H9 (cell line): Measurements from ENCODE around the gene HDLBP. TPM values are rescaled to one million over a fixed set of nuclear protein-coding genes. Genes with fewer than 3 reads are reported as not detected.

ENCODE experiments used
- DNase-seq: peaks from one replicate; pipeline ENCODE4 v3.0.0-alpha.2; 2017
- H2AFZ ChIP-seq: one replicate; pipeline ENCODE4 v1.6.1; 2013; ENCODE audit warnings: mild to moderate bottlenecking, low read length, control low read depth, moderate library complexity
- H2AK5ac ChIP-seq: 2 replicates; pipeline ENCODE4 v1.6.1; 2013; ENCODE audit warnings: low read length, control low read depth, mixed read lengths; ENCODE audit not compliant: insufficient read length
- H2BK120ac ChIP-seq: one replicate; pipeline ENCODE4 v1.6.1; 2013; ENCODE audit warnings: low read depth, mild to moderate bottlenecking, low read length, control low read depth, inconsistent platforms; ENCODE audit not compliant: poor library complexity, severe bottlenecking
- H2BK12ac ChIP-seq: 2 replicates; pipeline ENCODE4 v1.6.1; 2013; ENCODE audit warnings: low read length, control low read depth, mixed read lengths, low read depth; ENCODE audit not compliant: insufficient read length
- H2BK15ac ChIP-seq: 2 replicates; pipeline ENCODE4 v1.6.1; 2013; ENCODE audit warnings: low read depth, low read length, control low read depth
- H2BK20ac ChIP-seq: one replicate; pipeline ENCODE4 v1.6.1; 2013; ENCODE audit warnings: low read depth, mild to moderate bottlenecking, low read length, control low read depth, inconsistent platforms; ENCODE audit not compliant: poor library complexity, severe bottlenecking
- H2BK5ac ChIP-seq: 2 replicates; pipeline ENCODE4 v1.6.1; 2013; ENCODE audit warnings: low read length, control low read depth, mixed read lengths; ENCODE audit not compliant: insufficient read length
- H3K14ac ChIP-seq: 2 replicates; pipeline ENCODE4 v1.6.1; 2013; ENCODE audit warnings: low read length, control low read depth; ENCODE audit not compliant: insufficient read depth
- H3K18ac ChIP-seq: 2 replicates; pipeline ENCODE4 v1.6.1; 2013; ENCODE audit warnings: low read depth, mild to moderate bottlenecking, mixed read lengths, low read length, control low read depth; ENCODE audit not compliant: insufficient read length
- H3K23ac ChIP-seq: 2 replicates; pipeline ENCODE4 v1.6.1; 2013; ENCODE audit warnings: low read length, control low read depth, mixed read lengths, low read depth; ENCODE audit not compliant: insufficient read length
- H3K23me2 ChIP-seq: 2 replicates; pipeline ENCODE4 v1.6.1; 2013; ENCODE audit warnings: low read depth, mild to moderate bottlenecking, mixed read lengths, low read length, control low read depth; ENCODE audit not compliant: insufficient read length, poor library complexity, severe bottlenecking
- H3K27ac ChIP-seq: 2 replicates; pipeline ENCODE4 v1.5.1; 2013; ENCODE audit warnings: low read length, control low read depth, mixed read lengths, low read depth; ENCODE audit not compliant: insufficient read length
- H3K27me3 ChIP-seq: 2 replicates; pipeline ENCODE4 v1.6.1; 2013; ENCODE audit warnings: low read length, control low read depth, inconsistent platforms; ENCODE audit not compliant: insufficient read depth
- H3K4ac ChIP-seq: 2 replicates; pipeline ENCODE4 v1.6.1; 2013; ENCODE audit warnings: low read depth, mild to moderate bottlenecking, control low read depth, inconsistent platforms, low read length, moderate library complexity
- H3K4me1 ChIP-seq: 2 replicates; pipeline ENCODE4 v1.6.1; 2013; ENCODE audit warnings: low read length, control low read depth, inconsistent platforms; ENCODE audit not compliant: insufficient read depth
- H3K4me2 ChIP-seq: 2 replicates; pipeline ENCODE4 v1.6.1; 2013; ENCODE audit warnings: low read length, control low read depth, mixed read lengths; ENCODE audit not compliant: insufficient read length, insufficient read depth
- H3K56ac ChIP-seq: 2 replicates; pipeline ENCODE4 v1.6.1; 2013; ENCODE audit warnings: low read depth, mild to moderate bottlenecking, mixed read lengths, low read length, control low read depth; ENCODE audit not compliant: insufficient read length
- H3K79me1 ChIP-seq: 2 replicates; pipeline ENCODE4 v1.6.1; 2013; ENCODE audit warnings: low read depth, mild to moderate bottlenecking, moderate library complexity, low read length, control low read depth, inconsistent platforms; ENCODE audit not compliant: insufficient read depth, poor library complexity, severe bottlenecking
- H3K79me2 ChIP-seq: 2 replicates; pipeline ENCODE4 v1.6.1; 2013; ENCODE audit warnings: low read length, control low read depth, inconsistent platforms; ENCODE audit not compliant: insufficient read depth
- H3K9ac ChIP-seq: 2 replicates; pipeline ENCODE4 v1.6.1; 2013; ENCODE audit warnings: low read length, control low read depth, mixed read lengths; ENCODE audit not compliant: insufficient read length; ENCODE audit errors: extremely low read depth
- H3K9me3 ChIP-seq: one replicate; pipeline ENCODE4 v1.6.1; 2013; ENCODE audit warnings: low read depth, low read length, inconsistent platforms; ENCODE audit not compliant: control insufficient read depth
- H3T11ph ChIP-seq: one replicate; pipeline ENCODE4 v1.6.1; 2013; ENCODE audit warnings: mild to moderate bottlenecking, low read length, control low read depth, inconsistent platforms
- H4K20me1 ChIP-seq: one replicate; pipeline ENCODE4 v1.6.1; 2013; ENCODE audit not compliant: control insufficient read depth, insufficient read length, insufficient read depth
- H4K5ac ChIP-seq: 2 replicates; pipeline ENCODE4 v1.6.1; 2013; ENCODE audit warnings: low read depth, mild to moderate bottlenecking, mixed read lengths, low read length, control low read depth; ENCODE audit not compliant: insufficient read length
- H4K8ac ChIP-seq: replicated peaks from 2 replicates; pipeline ENCODE4 v1.6.1; 2013; ENCODE audit warnings: low read length, control low read depth, mixed read lengths, low read depth; ENCODE audit not compliant: insufficient read length
- H4K91ac ChIP-seq: 2 replicates; pipeline ENCODE4 v1.6.1; 2013; ENCODE audit warnings: low read depth, mild to moderate bottlenecking, moderate library complexity, mixed read lengths, low read length, control low read depth; ENCODE audit not compliant: insufficient read length
- H3K27ac Mint-ChIP-seq, 3 experiments: 2 replicates in 2 of 3; 3 replicates in 1 of 3; pipeline ENCODE4 v1.8.0; 2020 to 2021; ENCODE audit warnings: mixed read lengths in 3 of 3, mild to moderate bottlenecking in 1 of 3, moderate library complexity in 1 of 3
- H3K27me3 Mint-ChIP-seq: 2 replicates; pipeline ENCODE4 v1.8.0; 2021; ENCODE audit warnings: low read depth, mild to moderate bottlenecking, moderate library complexity, mixed read lengths
- H3K36me3 Mint-ChIP-seq, 3 experiments: 2 replicates in 2 of 3; 3 replicates in 1 of 3; pipeline ENCODE4 v1.8.0; 2020 to 2021; ENCODE audit warnings: low read depth in 3 of 3, mixed read lengths in 3 of 3; ENCODE audit not compliant: insufficient read depth in 1 of 3
- H3K4me1 Mint-ChIP-seq, 2 experiments: 2 replicates each; pipeline ENCODE4 v1.8.0; 2020; ENCODE audit warnings: mixed read lengths in 2 of 2
- H3K4me3 Mint-ChIP-seq, 2 experiments: 2 replicates in 1 of 2; 3 replicates in 1 of 2; pipeline ENCODE4 v1.8.0; 2020 to 2021; ENCODE audit warnings: mild to moderate bottlenecking in 2 of 2, mixed read lengths in 2 of 2, moderate library complexity in 1 of 2
- H3K9me3 Mint-ChIP-seq, 2 experiments: 2 replicates in 1 of 2; 3 replicates in 1 of 2; pipeline ENCODE4 v1.8.0; 2020; ENCODE audit warnings: mild to moderate bottlenecking in 2 of 2, mixed read lengths in 2 of 2, moderate library complexity in 1 of 2
- CTCF ChIP-seq: fragments of 200-600 bp; sonication (generic); conservative IDR thresholded peaks from 3 replicates; pipeline ENCODE4 v1.8.0; 2021; ENCODE audit warnings: antibody characterized with exemption, mild to moderate bottlenecking
- WGBS: extraction: QIAGEN DNeasy Blood & Tissue Kit; methylation state at CpG from one replicate; pipeline ENCODE4 v1.1.7; 2013; ENCODE audit warnings: missing lambda C conversion rate, low lambda C conversion rate, mixed read lengths; ENCODE audit not compliant: insufficient read length; ENCODE audit errors: extremely low coverage; 5-methylcytosine and 5-hydroxymethylcytosine counted together
- total RNA-seq: library from RNA; stranded (reverse); gene quantifications from 2 replicates; pipeline ENCODE4 v1.2.1, GENCODE V29; 2021

HDLBP gene
- total RNA-seq, 1 experiment from 2014 or later: 364 TPM

DNA sequence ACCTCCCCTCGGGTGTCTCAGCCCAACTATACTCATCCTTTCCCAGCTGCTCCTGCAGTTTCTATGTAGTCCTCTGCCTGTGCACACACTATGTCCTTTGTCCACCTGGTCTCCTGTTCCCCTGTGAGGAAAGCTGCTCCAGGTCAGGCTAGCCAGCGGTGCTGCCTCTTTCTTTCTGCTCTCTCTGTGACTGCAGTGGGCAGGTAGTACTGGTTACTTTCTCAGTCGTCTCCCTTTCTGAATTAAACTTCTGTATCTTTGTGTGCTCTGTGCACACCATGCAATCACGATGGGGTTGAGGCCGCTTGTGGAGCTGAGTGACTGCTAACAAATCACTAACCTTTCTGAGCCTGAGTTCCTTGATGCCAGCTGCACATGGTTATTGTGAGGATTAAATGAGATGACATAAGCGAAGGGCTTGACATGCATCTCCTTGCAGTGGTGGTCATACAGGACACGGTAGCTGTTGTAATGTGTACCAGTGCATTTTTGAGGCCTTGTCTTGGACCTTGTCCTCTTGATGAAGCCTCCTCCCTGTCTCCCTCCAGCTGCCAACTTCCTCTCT is 44.1 kb upstream of the HDLBP start:
- no peak overlapping the region for H2AK5ac ChIP-seq
- no peak overlapping the region for H3K9ac ChIP-seq
- Mint-ChIP-seq H3K27ac (peak overlapping the region in 1 of 3 experiments; percentile 71; a peak in 2 of 7 replicates), H3K9me3 (no peaks in the 10 kb centered on the region), H3K4me3 (no peak overlapping the region), H3K36me3 (peaks cover 0 to 4% (median 2%) of the 10 kb centered on the region in 3 experiments; a peak in 3 of 7 replicates), H3K4me1 (peaks cover 45 to 49% of the 10 kb centered on the region in 2 experiments), H3K27me3 (no peaks in the 10 kb centered on the region)
- WGBS: no CpG with 5 or more reads among the region's 7 CpGs
- H2BK12ac ChIP-seq: no peak overlapping the region
- H4K5ac ChIP-seq: no peak overlapping the region
- H3K79me1 ChIP-seq: peaks cover 5% of the 10 kb centered on the region
- H2BK20ac ChIP-seq: no peak overlapping the region
- H3K14ac ChIP-seq: no peak overlapping the region
- H3K18ac ChIP-seq: no peak overlapping the region
- peaks cover 2% of the 10 kb centered on the region; the same call in 1 of the 2 replicates for H3K4me1 ChIP-seq
- peaks cover 7% of the 10 kb centered on the region; the same call in 1 of the 2 replicates for H3K79me2 ChIP-seq
- no peak overlapping the region for H4K91ac ChIP-seq
- H3K27ac ChIP-seq: no peak overlapping the region
- no peak overlapping the region for H3K4me2 ChIP-seq
- no peak overlapping the region for H4K8ac ChIP-seq
- no peak overlapping the region for H2BK5ac ChIP-seq
- H4K20me1 ChIP-seq: no peaks in the 10 kb centered on the region
- no peak overlapping the region for H3T11ph ChIP-seq
- peaks cover 4% of the 10 kb centered on the region for H3K23me2 ChIP-seq
- H3K9me3 ChIP-seq: no peaks in the 10 kb centered on the region
- TF ChIP-seq CTCF: no peak
- no peak overlapping the region for H2AFZ ChIP-seq
- H3K4ac ChIP-seq: no peak overlapping the region
- no peak overlapping the region for H2BK120ac ChIP-seq
- no peak overlapping the region for H2BK15ac ChIP-seq
- no peak for DNase-seq
- no peak overlapping the region for H3K23ac ChIP-seq
- H3K56ac ChIP-seq: no peak overlapping the region
- H3K27me3 ChIP-seq: no peaks in the 10 kb centered on the region
